ENCODE measurements around the gene RNF151.

GRCh38 chr16:1992704-1993317 is 26.2 kb downstream of the RNF151 start:
- TF ChIP-seq, protein P1, sequence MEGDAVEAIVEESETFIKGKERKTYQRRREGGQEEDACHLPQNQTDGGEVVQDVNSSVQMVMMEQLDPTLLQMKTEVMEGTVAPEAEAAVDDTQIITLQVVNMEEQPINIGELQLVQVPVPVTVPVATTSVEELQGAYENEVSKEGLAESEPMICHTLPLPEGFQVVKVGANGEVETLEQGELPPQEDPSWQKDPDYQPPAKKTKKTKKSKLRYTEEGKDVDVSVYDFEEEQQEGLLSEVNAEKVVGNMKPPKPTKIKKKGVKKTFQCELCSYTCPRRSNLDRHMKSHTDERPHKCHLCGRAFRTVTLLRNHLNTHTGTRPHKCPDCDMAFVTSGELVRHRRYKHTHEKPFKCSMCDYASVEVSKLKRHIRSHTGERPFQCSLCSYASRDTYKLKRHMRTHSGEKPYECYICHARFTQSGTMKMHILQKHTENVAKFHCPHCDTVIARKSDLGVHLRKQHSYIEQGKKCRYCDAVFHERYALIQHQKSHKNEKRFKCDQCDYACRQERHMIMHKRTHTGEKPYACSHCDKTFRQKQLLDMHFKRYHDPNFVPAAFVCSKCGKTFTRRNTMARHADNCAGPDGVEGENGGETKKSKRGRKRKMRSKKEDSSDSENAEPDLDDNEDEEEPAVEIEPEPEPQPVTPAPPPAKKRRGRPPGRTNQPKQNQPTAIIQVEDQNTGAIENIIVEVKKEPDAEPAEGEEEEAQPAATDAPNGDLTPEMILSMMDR (IDR thresholded peaks at IDR 0.05), result no peak
- no peak for TF ChIP-seq EZH2 (IDR thresholded peaks at IDR 0.05; ENCODE audit: borderline replicate concordance, insufficient read depth, low read depth, low read length, poor library complexity, severe bottlenecking)

All from B cell (primary cell).